Right lobe of liver (tissue), 4 donors: Measurements from ENCODE around the gene GALNT13.

Source experiments
- POLR2A ChIP-seq: fragments of 450-650 bp; IDR thresholded peaks from one replicate; pipeline ENCODE4 v1.6.1; 2017; ENCODE audit warnings: antibody characterized with exemption, mild to moderate bottlenecking
- TF ChIP-seq, protein P1 (sequence below), 4 donors: fragments of 200-600 bp in 3 of 4; fragments of 450-650 bp in 1 of 4; IDR thresholded peaks; one replicate each; pipeline versions ENCODE4 v1.5.1 to v1.8.0; 2016 to 2022; ENCODE audit warnings: antibody characterized with exemption in 4 of 4, mild to moderate bottlenecking in 2 of 4
- donor health status: DM: no; HTN: no; CAD: no.
- donor health status: DM: no; HTN: no; CAD: no.
- donor health status: DM: no; HTN: yes; CAD: no.

DNA sequence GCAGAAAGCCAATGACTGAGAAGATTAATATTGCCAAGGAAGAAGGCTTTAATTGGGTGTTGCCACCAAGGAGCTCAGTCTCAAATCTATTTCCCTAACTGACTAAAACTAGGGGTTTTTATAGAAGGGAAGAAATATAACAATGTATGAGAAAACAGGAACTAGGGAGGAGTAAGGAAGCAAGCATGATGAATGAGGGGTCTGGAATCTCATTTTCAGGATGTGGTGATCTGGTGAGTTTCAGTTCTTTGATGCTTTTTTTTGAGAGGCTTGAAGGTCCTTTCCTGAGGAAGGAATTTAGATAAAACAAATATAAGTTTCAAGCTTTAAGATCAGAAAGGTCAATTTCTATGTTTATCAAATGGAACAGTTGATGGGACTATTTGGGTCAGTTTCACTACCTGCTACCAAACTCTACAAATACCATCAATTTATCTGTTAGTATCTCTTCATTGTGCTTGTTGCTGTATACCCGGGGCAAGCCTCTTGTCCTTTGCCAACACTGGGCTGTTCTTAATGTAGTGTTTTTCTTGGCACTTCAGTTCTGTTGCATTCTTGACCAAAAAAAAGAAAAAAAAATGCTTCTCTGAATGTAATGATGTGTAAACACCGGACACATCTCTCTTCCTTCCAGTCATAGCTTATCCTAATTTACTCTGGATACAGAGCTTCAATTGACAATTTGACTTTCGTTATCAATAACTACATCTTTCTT, 357.0 kb downstream of the GALNT13 start:
- TF ChIP-seq, protein P1, sequence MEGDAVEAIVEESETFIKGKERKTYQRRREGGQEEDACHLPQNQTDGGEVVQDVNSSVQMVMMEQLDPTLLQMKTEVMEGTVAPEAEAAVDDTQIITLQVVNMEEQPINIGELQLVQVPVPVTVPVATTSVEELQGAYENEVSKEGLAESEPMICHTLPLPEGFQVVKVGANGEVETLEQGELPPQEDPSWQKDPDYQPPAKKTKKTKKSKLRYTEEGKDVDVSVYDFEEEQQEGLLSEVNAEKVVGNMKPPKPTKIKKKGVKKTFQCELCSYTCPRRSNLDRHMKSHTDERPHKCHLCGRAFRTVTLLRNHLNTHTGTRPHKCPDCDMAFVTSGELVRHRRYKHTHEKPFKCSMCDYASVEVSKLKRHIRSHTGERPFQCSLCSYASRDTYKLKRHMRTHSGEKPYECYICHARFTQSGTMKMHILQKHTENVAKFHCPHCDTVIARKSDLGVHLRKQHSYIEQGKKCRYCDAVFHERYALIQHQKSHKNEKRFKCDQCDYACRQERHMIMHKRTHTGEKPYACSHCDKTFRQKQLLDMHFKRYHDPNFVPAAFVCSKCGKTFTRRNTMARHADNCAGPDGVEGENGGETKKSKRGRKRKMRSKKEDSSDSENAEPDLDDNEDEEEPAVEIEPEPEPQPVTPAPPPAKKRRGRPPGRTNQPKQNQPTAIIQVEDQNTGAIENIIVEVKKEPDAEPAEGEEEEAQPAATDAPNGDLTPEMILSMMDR (IDR thresholded peaks at IDR 0.05) = no peak
- TF ChIP-seq POLR2A = no peak
